ENCODE data around the gene PLCG1.
"Not testable (repeated sequence)": the region's sequence is repeated elsewhere in the genome, so short reads cannot be mapped to it uniquely, and the experiment has no call there.

The PLCG1 gene

DNA sequence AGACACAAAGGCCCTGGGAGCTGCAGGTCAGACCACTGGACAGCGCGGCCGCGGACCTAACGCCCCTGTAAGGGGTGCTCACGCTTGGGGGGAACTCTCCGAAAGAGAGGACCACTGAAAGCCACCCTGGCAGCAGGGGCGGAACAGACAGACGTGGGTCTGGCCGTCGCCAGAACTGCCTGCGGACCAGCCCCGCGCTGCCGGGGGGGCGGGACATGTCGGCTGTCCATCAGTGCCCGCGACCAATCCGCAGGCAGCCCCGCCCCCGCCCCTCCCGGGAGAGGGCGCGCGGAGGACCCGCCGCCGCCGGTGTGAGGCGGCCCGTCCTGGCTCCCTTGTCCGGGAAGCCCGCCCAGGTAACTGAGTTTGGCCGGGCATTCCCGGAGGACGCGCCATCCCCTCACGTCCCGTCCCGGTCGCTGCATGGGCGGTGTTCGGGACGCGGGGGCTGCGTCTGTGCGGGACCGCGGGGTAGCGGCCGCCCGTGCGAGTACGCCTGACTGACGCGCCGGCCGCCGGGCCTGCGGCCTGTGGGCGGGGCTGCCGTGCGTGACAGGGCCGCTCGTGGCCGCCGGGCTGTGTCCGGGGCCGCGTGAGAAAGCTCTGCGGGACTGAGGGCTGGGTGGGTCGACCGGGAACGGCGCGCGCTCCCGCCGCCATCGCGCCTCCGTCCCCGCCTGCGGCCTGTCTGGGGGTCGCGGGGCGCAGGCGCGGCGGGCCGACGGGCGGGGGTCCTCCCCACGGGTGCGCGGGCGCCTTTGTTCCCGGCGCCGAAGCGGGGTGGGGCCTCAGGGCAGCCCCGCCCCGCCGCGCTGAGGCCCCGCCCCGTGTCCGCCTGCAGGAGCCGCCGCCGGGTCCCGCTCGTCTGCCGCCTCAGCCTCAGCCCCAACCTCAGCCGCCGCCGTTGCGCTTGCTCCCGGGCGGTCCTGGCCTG, at the start of gene PLCG1:
Gene PLCG1, plus strand, starts transcription at position 864 of the 934 bp plus-strand sequence. CDS start 99 bp downstream, outside the sequence.
- DNase-seq (ENCODE audit: low read depth) = peak; percentile 27

DNA sequence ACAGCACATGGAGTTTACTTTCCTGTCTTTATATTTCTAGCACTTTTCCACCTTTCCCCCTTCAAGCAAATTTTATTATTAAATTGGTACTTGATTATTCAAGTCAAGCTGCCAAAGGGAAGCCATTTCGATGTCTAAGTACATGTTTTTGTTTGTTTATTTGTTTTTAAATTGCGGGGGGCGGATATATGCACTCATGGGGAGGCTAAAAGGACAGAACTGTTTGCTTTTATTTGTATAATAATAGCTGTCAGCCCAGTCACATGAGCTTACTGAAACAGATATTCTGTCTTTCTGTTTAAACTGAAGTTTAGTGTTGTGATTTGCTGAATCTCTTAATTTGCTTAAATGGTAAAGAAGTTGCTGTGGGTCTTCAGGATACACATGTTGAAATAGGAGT, 49.6 kb upstream of the PLCG1 start:
- DNase-seq (ENCODE audit: low read depth) = no peak

DNA sequence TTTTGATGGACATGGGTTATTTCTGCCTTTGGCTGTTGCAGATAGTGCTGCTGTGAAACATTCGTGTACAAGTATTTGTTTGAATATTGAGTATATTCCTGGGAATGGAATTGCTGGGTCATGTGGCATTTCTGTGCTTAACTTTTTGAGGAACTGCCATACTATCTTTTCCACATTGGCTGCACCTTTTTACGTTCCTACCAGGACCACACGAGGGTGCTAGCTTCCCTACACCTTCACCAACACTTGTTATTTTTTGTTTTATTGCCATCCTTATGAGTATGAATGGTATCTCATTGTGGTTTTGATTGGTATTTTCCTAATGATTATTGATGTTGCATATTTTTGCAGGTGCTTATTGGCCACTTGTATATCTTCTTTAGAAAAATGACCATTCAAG, 47.8 kb upstream of the PLCG1 start:
- no peak for DNase-seq (ENCODE audit: low read depth)

DNA sequence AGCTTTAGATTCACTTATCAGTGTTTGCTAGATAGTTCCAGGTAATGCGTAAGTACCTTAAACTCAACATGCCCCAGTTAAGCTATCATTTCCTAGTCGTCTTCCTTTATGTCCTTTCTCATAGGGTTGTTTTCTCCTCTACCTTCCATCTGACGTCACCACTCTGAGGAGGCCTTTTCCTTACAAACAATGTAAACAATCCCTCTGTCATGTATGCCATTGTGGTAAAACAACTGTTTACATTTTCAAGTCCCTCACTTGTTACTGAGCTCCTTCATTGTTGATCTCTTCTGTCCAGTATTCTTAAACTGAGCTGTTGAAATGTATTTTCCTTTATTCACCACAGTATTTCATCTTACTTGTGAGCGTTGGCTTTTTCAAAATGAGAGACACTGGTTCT, 45.4 kb upstream of the PLCG1 start:
- DNase-seq (ENCODE audit: low read depth) = no peak

DNA sequence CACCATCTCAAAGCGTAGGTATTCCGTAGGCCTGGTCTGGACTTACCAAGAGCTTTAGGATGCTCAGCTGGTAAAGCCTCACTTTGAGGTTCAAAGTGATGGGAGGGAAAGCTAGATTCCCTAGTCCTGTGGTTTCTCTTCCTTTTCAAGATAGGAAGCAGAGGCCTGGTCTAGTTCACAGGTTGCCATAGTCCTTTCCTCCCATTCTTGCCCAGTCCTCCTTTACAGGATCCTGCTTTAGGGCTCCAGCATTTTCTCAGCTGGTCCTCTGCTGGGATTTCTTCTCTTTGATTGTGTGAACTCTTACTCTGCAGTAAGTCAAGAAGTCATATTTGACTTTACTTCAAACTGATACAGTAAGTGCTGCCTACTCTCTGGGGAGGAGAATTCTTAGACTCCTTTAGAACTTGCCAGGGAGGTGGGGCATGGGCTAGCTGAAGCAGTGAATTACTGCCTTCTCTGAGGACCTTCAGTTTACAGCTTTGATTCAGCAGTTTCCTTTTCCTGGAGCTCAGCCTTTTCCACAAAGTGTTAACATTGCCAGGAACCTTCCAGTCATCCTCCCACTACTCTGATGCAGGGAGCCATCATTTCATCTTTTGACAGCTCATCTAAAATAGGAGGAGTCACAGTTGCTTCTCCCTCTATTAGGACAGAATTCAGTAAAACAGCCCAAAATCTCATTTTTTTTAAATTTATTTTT, 42.8 kb upstream of the PLCG1 start:
- no peak for DNase-seq (ENCODE audit: low read depth)

DNA sequence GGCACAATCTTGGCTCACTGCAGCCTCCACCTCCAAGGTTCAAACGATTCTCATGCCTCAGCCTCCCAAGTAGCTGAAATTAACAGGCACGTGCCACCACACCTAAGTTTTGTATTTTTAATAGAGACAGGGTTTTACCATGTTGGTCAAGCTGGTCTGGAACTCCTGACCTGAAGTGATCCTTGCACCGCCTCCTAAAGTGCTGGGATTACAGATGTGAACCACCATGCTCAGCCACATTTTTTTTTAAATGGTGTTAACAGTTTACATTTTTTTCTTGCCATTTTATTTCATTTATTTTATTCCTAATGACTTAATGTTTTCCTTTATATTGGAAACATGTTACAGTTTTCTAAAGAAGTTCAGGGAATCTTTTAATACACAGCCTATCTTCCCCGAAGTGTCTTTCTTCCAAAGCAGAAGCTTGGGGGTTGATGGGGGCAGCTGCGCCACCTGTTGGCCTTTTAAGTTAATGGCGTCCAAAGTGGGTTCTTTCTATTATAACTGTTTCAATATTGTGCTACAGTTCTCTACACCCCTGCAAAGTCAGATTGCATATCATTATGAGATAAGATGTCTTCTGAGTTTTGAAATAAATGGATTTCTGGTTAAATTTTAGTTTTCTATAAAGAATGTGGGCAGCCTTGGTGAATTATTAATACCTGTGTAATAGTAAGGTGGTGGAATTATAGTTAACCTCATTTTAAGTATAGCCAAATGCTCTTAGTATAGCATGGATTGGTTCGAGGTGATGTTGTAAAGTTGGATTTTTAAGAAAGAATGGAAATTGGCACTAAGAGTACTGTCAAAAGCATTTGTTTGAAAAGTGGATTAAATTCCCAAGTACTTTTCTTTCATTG, 42.0 kb upstream of the PLCG1 start:
- DNase-seq (ENCODE audit: low read depth) = no peak

DNA sequence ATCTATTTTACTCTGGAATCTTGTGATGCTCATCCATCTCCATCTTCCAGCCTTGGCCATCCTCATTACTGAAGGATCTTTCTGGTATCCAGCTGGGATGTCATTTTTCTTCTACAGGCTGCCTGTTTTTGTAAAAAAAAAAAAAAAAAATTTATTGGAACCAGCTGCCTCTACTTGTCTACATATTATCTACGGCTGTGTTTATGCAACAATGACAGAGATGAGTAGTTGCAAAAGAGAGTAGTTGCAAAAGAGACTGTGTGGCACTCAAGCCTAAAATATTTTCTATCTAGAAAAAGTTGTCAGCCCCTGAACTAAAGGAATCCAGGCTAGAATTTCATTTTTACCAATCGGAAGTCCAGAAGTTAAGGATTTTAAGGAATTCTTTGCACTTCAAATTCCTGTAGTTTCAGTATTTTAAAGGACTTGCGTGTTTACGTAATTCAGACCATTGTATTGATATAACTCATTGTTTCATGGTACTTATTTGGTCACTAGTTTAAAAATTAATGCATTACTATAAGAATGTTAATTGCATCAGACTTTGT, 38.6 kb upstream of the PLCG1 start:
- peak; percentile 78 for DNase-seq (ENCODE audit: low read depth)

DNA sequence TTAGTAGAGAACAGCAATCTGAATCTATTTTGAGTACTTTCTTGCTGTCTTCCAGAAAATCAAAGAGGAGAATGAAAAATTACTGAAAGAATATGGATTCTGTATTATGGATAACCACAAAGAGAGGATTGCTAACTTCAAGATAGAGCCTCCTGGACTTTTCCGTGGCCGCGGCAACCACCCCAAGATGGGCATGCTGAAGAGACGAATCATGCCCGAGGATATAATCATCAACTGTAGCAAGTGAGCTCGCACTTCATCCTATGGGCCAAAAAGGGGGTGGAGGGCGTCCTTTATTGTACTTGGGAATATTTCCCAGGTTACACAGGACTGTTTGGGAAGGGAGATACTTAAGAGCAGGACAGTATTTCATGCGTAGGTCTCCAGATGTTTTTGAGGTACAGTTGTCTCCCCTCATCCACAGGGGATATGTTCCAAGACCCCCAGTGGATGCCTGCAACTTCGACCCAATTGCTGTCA, 37.3 kb upstream of the PLCG1 start:
- DNase-seq (ENCODE audit: low read depth) = no peak

DNA sequence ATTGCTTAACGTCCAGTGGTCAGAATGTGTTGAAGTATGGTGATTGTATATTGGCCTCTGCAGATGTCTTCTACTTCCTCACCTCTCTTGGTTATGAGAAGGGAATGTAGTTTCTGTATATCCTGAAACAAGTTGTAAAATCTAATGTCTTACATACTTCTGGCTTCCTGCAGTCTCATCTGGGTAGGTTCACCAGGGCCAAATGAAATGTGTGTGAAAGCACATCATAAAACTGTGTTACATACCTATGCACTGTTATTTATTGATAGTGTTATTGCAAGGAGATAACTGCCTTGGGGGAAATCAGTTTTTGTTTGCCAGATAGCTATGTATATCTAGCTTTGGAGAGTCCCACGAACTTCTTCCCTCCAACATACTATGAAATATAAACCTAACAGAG, 35.7 kb upstream of the PLCG1 start:
- no peak for DNase-seq (ENCODE audit: low read depth)

DNA sequence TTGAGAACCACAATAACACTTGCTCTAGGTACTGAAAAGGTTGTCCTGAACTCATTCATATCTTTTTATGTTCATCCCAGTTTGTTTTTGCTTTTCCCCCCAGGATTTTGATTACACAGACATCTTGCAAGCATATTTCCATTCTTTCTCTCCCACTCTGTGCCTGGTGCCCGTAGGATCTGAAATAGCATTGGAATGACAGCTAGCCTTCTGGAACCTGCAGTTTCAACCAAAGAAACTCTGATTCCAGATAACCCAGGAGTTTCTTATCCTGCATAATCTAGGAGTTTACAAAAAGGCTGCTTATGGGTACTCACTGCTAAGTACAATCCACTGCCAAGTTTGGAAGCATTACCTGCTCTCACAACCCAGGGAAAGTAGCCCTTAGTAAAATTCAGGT, 28.8 kb upstream of the PLCG1 start:
- no peak for DNase-seq (ENCODE audit: low read depth)

DNA sequence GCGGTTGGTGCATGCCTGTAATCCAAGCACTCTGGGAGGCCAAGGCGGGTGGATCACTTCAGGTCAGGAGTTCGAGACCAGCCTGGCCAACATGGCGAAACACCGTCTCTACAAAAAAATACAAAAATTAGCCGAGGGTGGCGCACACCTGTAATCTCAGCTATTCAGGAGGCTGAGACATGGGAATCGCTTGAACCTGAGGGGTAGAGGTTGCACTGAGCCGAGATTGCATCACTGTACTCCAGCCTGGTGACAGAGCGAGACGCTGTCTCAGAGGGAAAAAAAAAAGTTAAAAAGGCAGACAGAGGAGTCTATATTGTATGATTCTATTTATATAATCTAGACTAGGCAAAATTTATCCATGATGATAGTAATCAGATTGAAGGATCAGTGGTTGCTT, 27.3 kb upstream of the PLCG1 start:
- DNase-seq (ENCODE audit: low read depth) = no peak

DNA sequence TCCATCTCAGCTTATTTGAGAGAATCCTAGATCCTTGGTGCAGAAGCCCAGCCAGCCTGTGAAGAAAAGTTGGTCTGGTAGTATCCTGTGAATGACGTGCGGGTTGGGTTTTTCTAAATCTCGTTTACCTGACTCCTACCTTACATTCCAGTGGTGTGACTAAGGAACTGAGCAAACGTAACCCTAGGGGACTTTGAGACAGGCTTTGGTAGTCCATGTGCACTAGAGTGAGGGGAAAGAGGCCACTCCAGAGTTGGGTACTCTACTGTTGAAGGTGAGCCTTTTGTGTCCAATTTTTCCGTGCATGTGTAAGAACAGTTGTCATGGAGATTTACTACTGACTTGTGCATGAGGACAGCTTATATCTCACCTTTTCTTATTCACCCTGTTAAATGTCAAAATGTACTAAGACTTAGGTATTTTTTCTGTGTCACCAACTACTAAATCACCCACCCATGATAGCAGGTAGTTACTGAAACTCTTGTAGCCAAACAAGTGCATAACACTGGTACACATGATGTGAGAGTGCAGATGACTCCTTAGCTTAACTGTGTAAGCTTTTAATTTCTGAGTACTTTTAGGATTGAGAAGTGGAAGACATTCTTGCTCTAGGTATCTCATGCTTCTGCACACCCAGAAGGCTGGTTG, 26.3 kb upstream of the PLCG1 start:
- no peak for DNase-seq (ENCODE audit: low read depth)

DNA sequence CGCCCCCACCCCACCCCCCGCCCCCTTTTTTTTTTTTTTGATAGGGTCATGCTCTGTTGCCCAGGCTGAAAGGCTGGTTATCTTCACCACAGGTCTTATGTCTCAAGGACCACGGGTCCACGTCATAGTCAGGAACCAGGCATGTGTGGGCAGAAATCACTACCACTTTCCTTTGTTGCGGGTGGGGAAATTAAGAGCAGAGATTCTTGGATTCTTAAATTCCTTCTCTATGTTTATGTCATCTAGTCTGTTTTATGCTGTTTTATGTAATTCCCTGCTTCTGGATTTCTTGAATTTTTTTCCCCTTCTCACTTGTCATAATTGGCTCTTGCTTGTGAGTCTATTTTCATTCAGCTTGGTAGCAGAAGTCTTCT, 25.8 kb upstream of the PLCG1 start:
- no peak for DNase-seq (ENCODE audit: low read depth)

DNA sequence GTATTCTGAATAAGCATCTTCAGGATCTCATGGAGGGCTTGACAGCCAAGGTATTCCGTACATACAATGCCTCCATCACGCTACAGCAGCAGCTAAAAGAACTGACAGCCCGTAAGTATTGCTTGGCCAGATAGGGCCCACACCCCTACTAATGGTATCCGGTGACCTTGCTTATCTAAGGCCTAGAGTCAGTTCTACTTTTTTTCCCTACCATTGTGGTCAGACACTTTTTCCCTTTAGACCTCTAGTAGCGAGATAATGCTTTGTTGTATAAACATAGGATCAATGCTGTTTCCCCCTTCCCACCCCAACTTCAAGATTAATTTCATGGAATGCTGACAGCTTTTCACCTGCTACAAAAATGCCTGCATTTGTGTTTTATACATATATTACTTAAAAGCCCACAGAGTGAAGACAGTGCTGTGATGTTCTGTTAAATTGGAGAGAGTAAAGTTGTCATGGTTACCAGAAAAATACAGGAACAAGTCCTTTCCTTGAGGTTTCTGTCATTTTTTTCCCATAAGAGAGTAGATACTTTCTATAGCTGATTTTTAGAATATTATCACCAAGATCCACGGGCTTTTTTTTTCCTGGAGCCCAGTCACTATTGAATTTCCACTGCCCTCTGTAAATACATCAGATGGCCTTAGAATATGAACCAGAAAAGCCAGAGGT, 20.9 kb upstream of the PLCG1 start:
- no peak for DNase-seq (ENCODE audit: low read depth)

DNA sequence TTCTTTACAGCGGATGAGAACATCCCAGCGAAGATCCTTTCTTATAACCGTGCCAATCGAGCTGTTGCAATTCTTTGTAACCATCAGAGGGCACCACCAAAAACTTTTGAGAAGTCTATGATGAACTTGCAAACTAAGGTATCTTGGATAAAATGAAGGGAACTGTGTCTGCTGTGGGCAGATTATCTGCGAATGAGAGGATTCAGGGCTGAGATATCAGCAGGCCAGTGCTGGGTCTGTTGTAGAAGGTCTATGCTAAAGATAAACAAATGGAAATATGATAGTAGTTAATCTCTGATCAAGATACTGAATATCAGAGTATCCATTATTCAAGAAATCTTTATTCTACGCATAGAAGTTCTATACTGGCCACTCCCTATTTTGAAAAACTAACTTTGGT, 19.2 kb upstream of the PLCG1 start:
- DNase-seq (ENCODE audit: low read depth) = not testable (repeated sequence)

DNA sequence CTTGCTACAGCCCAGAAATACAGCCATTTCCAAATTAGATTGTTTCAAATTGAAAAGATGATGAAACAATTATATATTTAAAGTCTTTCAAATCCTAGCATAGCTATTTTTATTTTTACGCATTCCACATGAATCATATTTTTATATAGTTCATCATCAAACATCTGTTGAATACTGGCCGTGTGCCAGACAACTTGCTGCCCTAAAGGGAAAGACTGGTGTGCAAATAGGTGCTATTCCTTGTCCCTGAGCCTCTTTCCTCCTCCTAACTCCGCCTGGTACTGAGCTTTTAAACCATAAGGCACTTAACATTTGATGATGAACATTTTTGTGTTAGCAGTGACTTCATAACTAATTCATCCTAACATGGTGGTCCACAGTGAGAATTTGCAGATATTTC, 18.7 kb upstream of the PLCG1 start:
- no peak for DNase-seq (ENCODE audit: low read depth)

DNA sequence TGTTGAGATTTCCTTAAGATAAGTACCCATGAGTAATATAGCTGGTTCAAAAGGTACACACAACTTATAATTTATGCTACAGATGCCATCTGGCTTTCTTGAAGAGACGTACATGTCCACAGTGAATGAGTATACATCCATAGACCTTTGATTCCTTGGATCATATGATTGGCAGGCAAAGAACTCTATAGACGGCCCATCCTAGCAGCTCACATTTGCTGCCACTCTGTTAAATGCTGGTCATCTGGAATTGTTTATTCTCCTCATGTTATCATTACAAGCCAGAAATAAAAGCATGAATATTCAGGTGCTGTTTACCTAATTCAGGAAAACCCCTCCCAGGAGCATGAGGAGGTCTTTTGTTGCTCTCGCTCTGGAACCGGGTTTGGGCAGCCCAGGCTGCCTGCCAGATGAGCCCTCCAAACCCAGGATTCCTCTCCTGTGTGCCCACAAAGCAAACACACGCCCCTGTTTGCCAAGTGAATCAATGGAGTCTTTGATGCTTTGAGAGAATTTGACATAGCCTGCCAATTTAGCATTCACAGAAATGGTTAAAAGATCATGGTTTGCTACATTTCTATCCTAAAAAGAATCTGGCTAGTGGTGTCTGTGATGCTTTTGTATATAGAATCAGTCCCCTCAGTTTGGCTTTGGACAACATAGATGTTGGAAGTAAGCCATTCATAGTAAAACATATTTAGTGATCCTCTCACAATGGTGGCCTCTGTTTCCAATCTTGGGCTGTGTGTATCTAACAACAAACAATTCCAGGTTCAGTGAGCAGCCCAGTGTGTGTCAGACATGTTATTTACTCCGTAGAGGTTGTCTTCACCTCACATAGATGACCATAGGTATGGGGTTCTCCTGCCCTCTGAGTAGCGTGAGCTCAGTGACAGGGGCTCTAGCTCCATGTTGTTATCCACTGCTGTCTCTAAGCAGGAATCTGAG, 17.5 kb upstream of the PLCG1 start:
- no peak for DNase-seq (ENCODE audit: low read depth)

DNA sequence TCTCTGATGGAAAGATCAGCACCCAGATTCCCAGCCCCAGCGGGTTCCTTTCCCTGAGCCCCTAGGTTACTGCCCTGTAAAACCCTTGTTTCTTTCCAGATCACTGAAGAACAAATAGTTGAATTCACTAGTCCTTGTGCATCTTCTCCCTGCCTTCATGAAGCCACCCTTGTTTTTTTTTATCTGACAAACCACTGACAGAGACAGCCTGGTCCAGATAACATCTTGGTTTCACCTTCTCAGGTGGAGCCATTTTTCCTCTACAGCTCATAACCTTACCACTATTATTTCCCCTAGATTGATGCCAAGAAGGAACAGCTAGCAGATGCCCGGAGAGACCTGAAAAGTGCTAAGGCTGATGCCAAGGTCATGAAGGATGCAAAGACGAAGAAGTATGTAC, 15.9 kb upstream of the PLCG1 start:
- no peak for DNase-seq (ENCODE audit: low read depth)

DNA sequence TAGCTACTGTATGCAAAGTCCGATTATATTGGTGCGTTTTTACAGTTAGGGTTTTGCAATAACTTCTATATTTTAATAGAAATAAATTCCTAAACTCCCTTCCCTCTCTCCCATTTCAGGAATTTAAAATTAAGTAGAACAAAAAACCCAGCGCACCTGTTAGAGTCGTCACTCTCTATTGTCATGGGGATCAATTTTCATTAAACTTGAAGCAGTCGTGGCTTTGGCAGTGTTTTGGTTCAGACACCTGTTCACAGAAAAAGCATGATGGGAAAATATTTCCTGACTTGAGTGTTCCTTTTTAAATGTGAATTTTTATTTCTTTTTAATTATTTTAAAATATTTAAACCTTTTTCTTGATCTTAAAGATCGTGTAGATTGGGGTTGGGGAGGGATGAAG, 13.7 kb upstream of the PLCG1 start:
- no peak for DNase-seq (ENCODE audit: low read depth)
